Activated CD8-positive, alpha-beta memory T cell treated with anti-CD3 and anti-CD28 coated beads for 24 hours (primary cell): ENCODE results near the gene DSCAML1.

Experiments used
- DNase-seq: peaks from one replicate; pipeline ENCODE4 v3.0.0-alpha.2; 2020

DSCAML1 gene

GRCh38 chr11:117752071-117752470 lies 44.9 kb downstream of the DSCAML1 start:
- no peak for DNase-seq

- DNase-seq = no peak
Observed at GRCh38 chr11:117750916-117751662, 45.9 kb downstream of the DSCAML1 start.

- DNase-seq = no peak
Observed at GRCh38 chr11:117750357-117750756, 46.7 kb downstream of the DSCAML1 start.

- DNase-seq = no peak
Observed at GRCh38 chr11:117749541-117749910, 47.5 kb downstream of the DSCAML1 start.

- no peak for DNase-seq
Observed at GRCh38 chr11:117748771-117749540, 48.1 kb downstream of the DSCAML1 start.

GRCh38 chr11:117747892-117748291 lies 49.1 kb downstream of the DSCAML1 start:
- no peak for DNase-seq

- no peak for DNase-seq
Observed at GRCh38 chr11:117745346-117745745, 51.7 kb downstream of the DSCAML1 start.

- no peak for DNase-seq
Observed at GRCh38 chr11:117744471-117745150, 52.4 kb downstream of the DSCAML1 start.

- DNase-seq = no peak
Observed at GRCh38 chr11:117743121-117743815, 53.7 kb downstream of the DSCAML1 start.

GRCh38 chr11:117738246-117738957 lies 58.6 kb downstream of the DSCAML1 start:
- no peak for DNase-seq

- no peak for DNase-seq
Observed at GRCh38 chr11:117735350-117735977, 61.6 kb downstream of the DSCAML1 start.

- no peak for DNase-seq
Observed at GRCh38 chr11:117734601-117735024, 62.4 kb downstream of the DSCAML1 start.

GRCh38 chr11:117733316-117733715 lies 63.7 kb downstream of the DSCAML1 start:
- DNase-seq = no peak

GRCh38 chr11:117731722-117732290 lies 65.2 kb downstream of the DSCAML1 start:
- DNase-seq = no peak

GRCh38 chr11:117730208-117730800 lies 66.7 kb downstream of the DSCAML1 start:
- no peak for DNase-seq

- DNase-seq = no peak
Observed at GRCh38 chr11:117725048-117725734, 71.8 kb downstream of the DSCAML1 start.

GRCh38 chr11:117724621-117725020 lies 72.4 kb downstream of the DSCAML1 start:
- DNase-seq = no peak

- no peak for DNase-seq
Observed at GRCh38 chr11:117724104-117724503, 72.9 kb downstream of the DSCAML1 start.

GRCh38 chr11:117723277-117724024 lies 73.6 kb downstream of the DSCAML1 start:
- no peak for DNase-seq

- no peak for DNase-seq
Observed at GRCh38 chr11:117722082-117722481, 74.9 kb downstream of the DSCAML1 start.
